HepG2 (cell line): Measurements from ENCODE around the gene C9orf43. TPM values are rescaled to one million over a fixed set of nuclear protein-coding genes. Genes with fewer than 3 reads are reported as not detected.

Experiments
- ATAC-seq: fragments of 200-7000 bp; cut with Tn5 transposase; 3 replicates; pipeline ENCODE4 v1.9.1; 2020; ENCODE audit warnings: mild to moderate bottlenecking, moderate library complexity
- BruUV-seq: library from RNA; stranded (reverse); fragments of 400-500 nt; replicated peaks from 2 replicates; lab custom pipeline; 2021; lab: Mats Ljungman, UMichigan
- CTCF ChIA-PET: fragments of 300-600 bp; formaldehyde crosslinking; extraction: SDS; loops from one replicate; lab custom pipeline; 2021; ENCODE audit warnings: low total read pairs, inconsistent platforms, low intra/inter-chr PET ratio; lab: Yijun Ruan, JAX
- POLR2A ChIA-PET: fragments of 350-600 bp; sonication (Branson Sonifier 250); formaldehyde crosslinking; loops from one replicate; lab custom pipeline; 2020; ENCODE audit warnings: antibody characterized with exemption, inconsistent platforms; lab: Yijun Ruan, JAX
- DNase-seq: peaks from one replicate; pipeline ENCODE4 v3.0.0-alpha.2; 2015; ENCODE audit warnings: low spot score
- FAIRE-seq: peaks from 3 replicates; lab custom pipeline; 2011; peaks lifted over from hg19 to GRCh38; lab: Jason Lieb, UNC
- H2AFZ ChIP-seq: one replicate; pipeline ENCODE4 v1.6.1; 2011; ENCODE audit warnings: low read length, inconsistent platforms
- H3K27ac ChIP-seq: fragments of 300-600 bp; 3 replicates; pipeline ENCODE4 v1.8.0; 2011; ENCODE audit warnings: mixed run types, mild to moderate bottlenecking, mixed read lengths, low read length, inconsistent platforms; ENCODE audit not compliant: insufficient read depth; ENCODE audit errors: extremely low read length
- H3K27me3 ChIP-seq, 2 experiments: fragments of 200-600 bp in 1 of 2; 2 replicates in 1 of 2; 3 replicates in 1 of 2; pipeline versions ENCODE4 v1.6.0 to v1.8.0; 2011; ENCODE audit warnings: low read length in 2 of 2, mild to moderate bottlenecking in 2 of 2, moderate library complexity in 2 of 2, inconsistent platforms in 1 of 2; ENCODE audit not compliant: insufficient read depth in 2 of 2, control insufficient read depth in 1 of 2
- H3K36me3 ChIP-seq, 2 experiments: fragments of 200-600 bp in 1 of 2; replicated peaks in 1 of 2; 2 replicates in 1 of 2; 3 replicates in 1 of 2; pipeline versions ENCODE4 v1.5.1 to v1.8.0; 2011; ENCODE audit warnings: low read length in 2 of 2, inconsistent platforms in 1 of 2; ENCODE audit not compliant: insufficient read depth in 2 of 2, control insufficient read depth in 1 of 2
- H3K4me1 ChIP-seq: 2 replicates; pipeline ENCODE4 v1.5.1; 2012; ENCODE audit warnings: low read length, inconsistent platforms; ENCODE audit not compliant: insufficient read depth
- H3K4me2 ChIP-seq: 2 replicates; pipeline ENCODE4 v1.6.0; 2011; ENCODE audit warnings: low read depth, low read length, inconsistent platforms
- H3K4me3 ChIP-seq, 3 experiments: fragments of 200-600 bp in 1 of 3; sonication (generic), shearing (Covaris generic) in 1 of 3; replicated peaks in 1 of 3; 2 replicates each; pipeline ENCODE4 v1.5.1; 2011 to 2016; ENCODE audit warnings: low read length in 3 of 3, inconsistent platforms in 2 of 3, low read depth in 2 of 3, mild to moderate bottlenecking in 2 of 3, control low read depth in 1 of 3, mixed read lengths in 1 of 3; ENCODE audit not compliant: insufficient read depth in 1 of 3
- H3K79me2 ChIP-seq: one replicate; pipeline ENCODE4 v1.6.1; 2011; ENCODE audit warnings: low read length, inconsistent platforms; ENCODE audit not compliant: insufficient read depth
- H3K9ac ChIP-seq: 2 replicates; pipeline ENCODE4 v1.6.0; 2011; ENCODE audit warnings: mild to moderate bottlenecking, low read depth, low read length, inconsistent platforms; ENCODE audit not compliant: insufficient read depth
- H3K9me3 ChIP-seq: 2 replicates; pipeline ENCODE4 v1.5.1; 2012; ENCODE audit warnings: mild to moderate bottlenecking, low read length
- H4K20me1 ChIP-seq: 2 replicates; pipeline ENCODE4 v1.6.0; 2011; ENCODE audit warnings: inconsistent platforms, mild to moderate bottlenecking, low read length, moderate library complexity; ENCODE audit not compliant: insufficient read depth
- HMGXB4 ChIP-seq, 2 experiments: sonication (generic) in 1 of 2; formaldehyde crosslinking in 1 of 2; IDR thresholded peaks; 2 replicates each; pipeline versions ENCODE4 v1.4.0 to v1.6.1; 2018 to 2020; ENCODE audit warnings: missing genetic modification reagents in 2 of 2, borderline replicate concordance in 1 of 2, low read depth in 1 of 2, mild to moderate bottlenecking in 1 of 2, missing biosample characterization in 1 of 2
- HOXA9 ChIP-seq: sonication (generic); formaldehyde crosslinking; IDR thresholded peaks from 2 replicates; pipeline ENCODE4 v1.8.1; 2022; ENCODE audit warnings: missing genetic modification reagents, mild to moderate bottlenecking, moderate library complexity, borderline replicate concordance
- KMT2B ChIP-seq: IDR thresholded peaks from 2 replicates; pipeline ENCODE4 v1.6.1; 2016; ENCODE audit warnings: missing genetic modification reagents, missing compliant biosample characterization
- MNT ChIP-seq: fragments of 450-650 bp; IDR thresholded peaks from 2 replicates; pipeline ENCODE4 v1.6.1; 2016
- STAG1 ChIP-seq: sonication (generic); formaldehyde crosslinking; IDR thresholded peaks from 2 replicates; pipeline ENCODE4 v1.4.0; 2020; ENCODE audit warnings: missing genetic modification reagents
- ZNF451 ChIP-seq: sonication (generic); formaldehyde crosslinking; IDR thresholded peaks from 2 replicates; pipeline ENCODE4 v1.5.0; 2020; ENCODE audit warnings: mild to moderate bottlenecking, missing genetic modification reagents
- WGBS: methylation state at CpG from one replicate; pipeline ENCODE4 v1.1.6; 2017; ENCODE audit warnings: low lambda C conversion rate; 5-methylcytosine and 5-hydroxymethylcytosine counted together
- in situ Hi-C: cut with HindIII; loops from 2 replicates; pipeline ENCODE4 v1.10.0; 2017; ENCODE audit warnings: low pct_unique_long_range_greater_than_20kb; ENCODE audit not compliant: extremely low pct_ligation_motif_present
- intact Hi-C: fragments of 100-400 bp; cut with micrococcal nuclease; formaldehyde crosslinking; loops from one replicate; pipeline ENCODE4 v1.10.0; 2022; ENCODE audit not compliant: unreplicated experiment
- polyA plus RNA-seq, 8 experiments: library from polyadenylated mRNA; depleted of rRNA in 3 of 8; stranded (reverse) in 7 of 8; unstranded in 1 of 8; fragments of >200 nt; fragmentation: Illumina TruSeq in 4 of 8; extraction: Trizol in 4 of 8; gene quantifications; 2 replicates each; pipeline versions ENCODE4 v1.2.1 to v1.2.3, GENCODE V29; 2011 to 2016; ENCODE audit warnings: low read depth in 4 of 8, missing spikeins in 1 of 8, mixed read lengths in 1 of 8; ENCODE audit not compliant: insufficient read depth in 1 of 8
- total RNA-seq, 5 experiments: library from RNA; depleted of rRNA; stranded (reverse); fragments of >200 nt; fragmentation: Illumina TruSeq; extraction: Trizol; gene quantifications; 2 replicates each; pipeline ENCODE4 v1.2.3, GENCODE V29; 2016; ENCODE audit warnings: low read depth in 1 of 5

C9orf43 gene
- total and polyA plus RNA-seq, 2 of the 13 experiments (the other 11 are each of a cell fraction or from before 2014, with no cell fraction given): 0.24 to 0.31 TPM

- 96% methylated on average over 5 of the region's 5 CpGs for WGBS
- ATAC-seq: no peak
- no peak for TF ChIP-seq HOXA9 (CRISPR knock-in tag)
- TF ChIP-seq HMGXB4 (CRISPR knock-in tag; IDR thresholded peaks at IDR 0.05; ENCODE audit: borderline replicate concordance in 1 of 2, low read depth in 1 of 2): no peak
- no peak for TF ChIP-seq STAG1 (CRISPR knock-in tag)
- TF ChIP-seq MNT: peak; percentile 11; the same call in 1 of the 2 replicates
- TF ChIP-seq KMT2B (CRISPR knock-in tag): no peak
- TF ChIP-seq ZNF451 (CRISPR knock-in tag): no peak
- FAIRE-seq: no peak
- POLR2A ChIA-PET: no interaction called here
- Histone ChIP-seq H4K20me1 (no peaks in the 10 kb centered on the region), H3K4me2 (no peak overlapping the region), H3K4me3 (no peak overlapping the region), H3K27me3 (no peaks in the 10 kb centered on the region), H3K79me2 (peaks cover 83% of the 10 kb centered on the region), H3K9me3 (no peaks in the 10 kb centered on the region), H3K4me1 (peaks cover 47% of the 10 kb centered on the region), H3K9ac (no peak overlapping the region), H2AFZ (no peak overlapping the region), H3K27ac (no peak overlapping the region), H3K36me3 (peaks cover 1 to 17% of the 10 kb centered on the region in 2 experiments; a peak in 2 of 5 replicates)
- CTCF ChIA-PET: no interaction called here
- in situ Hi-C loops (no loop called here), intact Hi-C loops (no loop called here)
- DNase-seq: no peak
- no TSS peak for BruUV-seq
These were observed 61.7 kb downstream of the C9orf43 start for GRCh38 chr9:113472199-113472598.
